HG03432 (cell line): Measurements from ENCODE around the gene PEX5L.

Experiments
- ATAC-seq: cut with Tn5 transposase; IDR thresholded peaks from one replicate; pipeline ENCODE4 v1.9.1; 2021; ENCODE audit warnings: mild to moderate bottlenecking, moderate library complexity; ENCODE audit not compliant: unreplicated experiment

The PEX5L gene

DNA sequence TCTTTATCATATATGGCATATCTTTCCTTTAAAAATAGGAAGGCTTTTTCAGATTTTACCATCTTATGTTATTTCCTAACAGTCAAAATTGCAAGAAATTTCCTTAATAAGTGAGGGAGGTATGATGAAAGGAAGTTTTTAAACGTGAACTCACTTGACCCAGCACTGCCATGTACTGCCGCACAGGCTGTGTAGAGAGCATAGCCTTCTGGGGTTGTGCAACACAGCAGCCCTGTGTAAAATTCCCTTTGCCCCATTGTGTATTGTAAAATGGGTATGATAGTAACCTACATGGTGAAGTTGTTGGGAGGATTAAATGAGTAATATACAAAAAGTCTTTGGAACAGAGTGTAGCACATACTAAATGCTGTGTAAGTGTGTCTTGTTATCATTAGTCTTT is 78.6 kb downstream of the PEX5L start:
- ATAC-seq, result no peak

DNA sequence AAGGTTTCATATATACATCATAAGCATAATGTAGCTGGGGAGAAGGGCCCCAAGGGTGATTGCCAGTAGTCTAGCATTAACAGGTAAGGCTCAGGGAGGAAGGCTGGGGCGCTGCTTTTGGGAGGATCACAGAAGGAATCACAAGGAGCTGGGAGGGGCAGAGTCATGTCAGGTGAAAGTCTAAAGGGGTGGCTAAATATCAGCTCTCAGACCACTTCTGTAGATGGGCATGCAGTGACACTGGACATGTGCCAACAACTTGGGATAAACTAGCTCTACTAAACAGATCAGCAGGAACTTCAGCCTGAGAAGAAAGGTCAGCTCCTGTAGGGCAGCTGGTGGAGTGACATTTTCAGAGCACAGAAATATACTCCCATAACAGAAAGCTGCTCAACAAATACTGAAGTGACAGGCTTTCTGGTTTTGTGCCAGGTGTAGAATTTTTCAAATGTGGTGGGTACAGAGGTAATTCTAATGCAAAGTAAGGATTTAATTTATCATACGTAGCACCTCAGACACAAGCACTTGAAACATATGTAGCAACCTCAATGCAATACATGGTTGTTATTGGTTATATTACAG is 79.4 kb downstream of the PEX5L start:
- peak; percentile 8 for ATAC-seq

DNA sequence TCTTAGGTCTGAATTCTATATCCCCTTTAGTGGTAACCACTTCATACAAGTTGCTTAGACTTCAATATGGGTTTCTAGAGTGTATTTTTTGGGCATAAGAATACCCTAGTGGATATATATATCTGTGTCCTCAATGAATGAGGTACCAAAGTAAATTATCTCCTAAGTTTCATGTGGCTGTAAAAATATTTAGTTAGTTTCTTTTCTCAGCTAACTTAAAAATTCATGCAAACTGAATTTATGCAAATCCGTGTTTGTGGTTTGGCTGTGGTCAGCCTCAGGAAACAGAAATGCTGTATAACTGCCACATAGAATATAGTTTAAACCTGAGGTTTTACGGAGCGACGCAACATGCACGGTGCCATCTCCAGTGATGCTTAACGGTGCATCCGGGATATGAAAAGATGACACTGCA is 80.3 kb downstream of the PEX5L start:
- peak; percentile 91 for ATAC-seq

- ATAC-seq, result no peak
Observed at GRCh38 chr3:179955809-179956208, 80.9 kb downstream of the PEX5L start.

- ATAC-seq, result no peak
Observed at GRCh38 chr3:179955286-179955685, 81.5 kb downstream of the PEX5L start.

DNA sequence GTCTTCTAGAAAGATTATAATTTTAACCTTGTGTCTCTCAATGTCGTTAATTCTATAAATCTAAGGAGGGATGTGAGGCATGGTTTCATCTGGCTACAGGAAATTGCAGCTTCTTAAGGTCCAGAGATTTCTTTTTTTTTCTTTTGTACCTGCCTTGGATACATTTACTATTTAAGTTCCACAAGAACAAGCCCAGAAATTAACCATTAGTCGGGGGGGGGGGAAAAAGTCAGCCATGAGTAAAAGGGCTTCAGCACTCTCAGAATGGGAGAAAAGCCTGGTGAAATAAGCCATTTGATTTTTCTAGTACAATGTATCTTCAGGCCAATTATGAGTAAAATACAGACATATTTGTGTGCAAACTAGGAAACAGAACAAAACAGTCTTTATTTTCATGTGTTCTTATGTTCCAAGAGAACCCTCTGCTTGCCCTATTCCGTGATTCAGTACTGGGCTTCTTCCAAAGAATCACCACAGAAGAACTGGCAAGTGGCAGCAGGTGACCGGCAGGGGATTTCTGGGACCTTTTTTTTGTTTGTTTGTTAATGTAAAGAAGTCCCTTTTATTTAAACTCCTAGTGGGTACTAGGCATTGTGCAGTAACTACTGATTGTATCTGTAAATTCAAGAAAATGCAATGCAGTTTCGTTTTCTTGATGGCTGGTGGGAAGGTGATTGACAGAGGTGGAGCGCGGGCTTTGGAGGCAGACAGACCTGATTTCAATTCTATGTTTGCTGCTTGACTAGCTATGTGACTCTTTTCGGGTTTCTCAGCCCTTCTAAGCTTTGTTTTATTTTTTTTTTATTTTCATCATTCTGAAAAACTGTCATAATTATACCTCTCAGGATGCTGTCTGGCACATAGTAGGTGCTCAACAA is 82.5 kb downstream of the PEX5L start:
- ATAC-seq, result no peak

GRCh38 chr3:179950840-179951239 is 85.9 kb downstream of the PEX5L start:
- no peak for ATAC-seq

DNA sequence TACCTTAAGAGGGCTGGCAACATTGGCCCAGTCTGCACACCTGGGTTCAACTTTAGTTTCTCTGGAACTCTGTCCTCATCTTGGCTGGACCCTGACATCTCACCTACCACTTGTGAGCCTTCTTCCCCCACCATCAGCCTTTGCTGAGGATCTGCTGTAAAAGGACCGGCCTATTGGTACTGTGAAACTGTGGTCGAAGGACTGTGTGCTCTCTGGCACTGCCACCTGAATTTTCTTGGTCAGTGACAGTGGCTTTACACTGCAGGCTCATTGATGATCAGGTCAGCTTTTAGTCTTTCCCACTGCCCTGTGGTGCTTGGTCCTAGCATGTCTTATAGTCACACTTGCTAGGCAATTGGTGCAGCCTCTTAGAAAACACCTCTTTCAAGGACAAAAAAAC is 86.9 kb downstream of the PEX5L start:
- no peak for ATAC-seq

DNA sequence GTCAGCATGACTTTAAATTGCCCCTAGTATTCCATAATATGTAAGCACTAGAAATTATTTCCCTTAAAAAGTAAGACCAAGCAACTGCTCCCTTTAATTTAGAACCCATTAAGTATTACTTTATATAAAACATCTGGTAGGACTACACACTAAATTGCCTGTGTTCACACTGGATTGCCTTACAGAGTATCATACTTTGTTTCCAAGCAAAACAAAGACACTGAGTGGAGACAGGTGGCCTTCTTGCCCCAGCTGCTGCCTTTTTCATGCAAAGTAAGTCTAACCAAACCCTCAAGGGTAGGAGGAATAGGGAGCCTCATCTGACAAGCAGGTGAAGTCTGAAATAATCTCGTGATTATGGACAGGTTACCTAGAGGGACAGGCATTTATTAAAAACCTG is 87.3 kb downstream of the PEX5L start:
- peak; percentile 85 for ATAC-seq

- ATAC-seq, result no peak
Observed at GRCh38 chr3:179948740-179949139, 88.0 kb downstream of the PEX5L start.

GRCh38 chr3:179945569-179945968 is 91.2 kb downstream of the PEX5L start:
- ATAC-seq, result no peak

- no peak for ATAC-seq
Observed at GRCh38 chr3:179943117-179943880, 93.4 kb downstream of the PEX5L start.

DNA sequence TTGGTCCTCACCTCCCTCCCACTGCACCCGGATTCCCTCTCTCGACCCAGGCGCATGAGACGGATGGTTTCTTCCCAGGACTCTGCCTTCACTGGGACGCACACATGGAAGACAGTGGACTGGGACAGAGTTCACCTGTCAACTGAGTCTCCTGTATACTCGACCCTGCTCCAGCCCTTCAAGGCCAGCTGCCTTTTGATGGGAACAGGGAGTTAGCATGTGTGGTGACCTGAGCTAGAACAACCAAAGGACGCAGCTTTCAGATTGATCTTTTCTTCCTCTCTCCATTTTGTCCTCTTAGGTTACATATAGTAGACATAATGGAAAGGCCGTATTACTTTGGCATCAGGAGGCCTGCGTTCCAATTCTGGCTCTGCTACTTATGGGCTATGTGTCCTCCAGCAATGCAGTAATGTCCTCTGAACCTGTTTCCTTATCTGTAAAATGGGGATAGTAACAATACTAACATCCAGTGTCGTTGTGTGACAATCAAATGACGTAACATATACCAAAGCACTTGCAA is 94.1 kb downstream of the PEX5L start:
- peak; percentile 20 for ATAC-seq

GRCh38 chr3:179935710-179936109 is 101.0 kb downstream of the PEX5L start:
- ATAC-seq, result no peak

GRCh38 chr3:179933914-179934313 is 102.8 kb downstream of the PEX5L start:
- no peak for ATAC-seq

DNA sequence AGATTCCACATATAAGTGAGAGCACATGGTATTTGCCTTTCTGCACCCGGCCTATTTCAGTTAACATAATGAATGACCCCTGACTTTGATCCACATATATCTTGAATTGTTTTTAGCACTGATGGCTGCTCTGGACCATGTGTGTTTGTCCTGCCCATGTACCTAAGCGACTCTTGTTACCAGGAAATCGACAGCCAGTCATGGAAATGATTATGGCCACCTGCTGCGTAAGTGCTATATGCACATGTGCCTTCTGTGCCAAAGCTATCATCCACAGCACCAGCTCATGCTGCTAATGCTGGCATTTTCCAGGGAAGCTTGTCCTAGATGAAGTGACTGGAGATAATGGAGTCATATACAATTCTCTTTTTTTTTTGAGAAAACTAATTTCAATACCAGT is 103.7 kb downstream of the PEX5L start:
- ATAC-seq, result no peak

DNA sequence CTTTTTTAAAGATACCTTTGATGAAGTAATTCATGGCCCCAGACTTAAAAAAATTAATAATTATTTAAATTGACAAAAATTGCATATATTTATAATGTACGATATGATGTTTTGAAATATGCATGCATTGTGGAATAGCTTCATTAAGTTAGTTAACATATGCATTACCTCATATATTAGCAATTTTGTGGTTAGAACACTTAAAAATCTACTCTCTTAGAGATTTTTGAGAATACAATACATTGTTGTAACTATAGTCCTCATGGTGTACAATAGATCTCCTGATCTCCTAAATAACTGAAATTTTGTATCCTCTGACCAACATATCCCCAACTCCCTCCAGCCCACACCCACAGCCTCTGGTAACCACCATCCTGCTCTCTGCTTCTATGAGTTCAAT is 104.1 kb downstream of the PEX5L start:
- ATAC-seq, result no peak

GRCh38 chr3:179929091-179929529 is 107.6 kb downstream of the PEX5L start:
- ATAC-seq, result peak; percentile 43

GRCh38 chr3:179927191-179927590 is 109.5 kb downstream of the PEX5L start:
- no peak for ATAC-seq

DNA sequence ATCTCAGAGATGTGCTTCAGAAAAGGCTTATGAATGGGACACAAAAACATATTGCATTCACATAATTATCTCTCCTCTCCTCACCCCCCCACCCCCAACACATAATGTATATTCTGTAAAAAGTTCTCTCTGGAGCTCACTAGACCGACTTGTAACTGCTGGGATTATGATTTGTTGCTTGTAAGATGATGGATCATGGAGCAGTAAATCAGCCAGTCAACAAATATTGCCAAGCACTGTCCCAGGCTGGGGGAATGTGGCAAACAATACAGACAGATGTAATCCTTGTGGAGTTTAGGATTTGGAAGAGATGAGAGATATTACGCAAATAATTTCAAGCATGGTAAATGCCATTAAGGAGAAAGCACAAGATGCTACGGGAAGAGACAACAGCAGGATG is 114.8 kb downstream of the PEX5L start:
- no peak for ATAC-seq

DNA sequence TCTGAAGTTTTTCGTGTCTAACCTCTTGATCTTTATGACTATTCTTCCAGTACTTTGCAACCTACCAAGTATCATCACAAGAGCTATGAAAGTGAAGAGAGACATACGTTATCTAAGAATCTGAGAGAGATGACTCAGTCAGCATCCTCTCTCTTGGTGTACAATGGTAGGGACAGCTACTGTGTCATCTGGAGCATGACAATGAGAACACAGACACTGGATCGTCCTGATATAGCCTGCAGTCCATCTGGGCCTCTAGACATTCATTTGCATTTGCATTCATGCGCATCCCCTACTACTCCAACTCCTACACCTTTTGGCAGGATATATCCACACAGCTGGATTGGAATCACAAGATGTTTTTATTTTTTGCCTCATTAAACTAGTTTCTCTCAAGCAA is 115.2 kb downstream of the PEX5L start:
- ATAC-seq, result peak; percentile 100
